Bronchial epithelial cell (primary cell): ENCODE data around the gene EAF1. TPM values are rescaled to one million over a fixed set of nuclear protein-coding genes. Genes with fewer than 3 reads are reported as not detected.

Experiments
- DNase-seq: peaks from one replicate; pipeline ENCODE4 v3.0.0-alpha.2; 2010; ENCODE audit warnings: low read depth
- FAIRE-seq: peaks from 2 replicates; lab custom pipeline; 2011; peaks lifted over from hg19 to GRCh38; lab: Jason Lieb, UNC
- H3K27me3 ChIP-seq: 2 replicates; pipeline ENCODE4 v1.5.1; 2011; ENCODE audit warnings: low read length; ENCODE audit not compliant: control insufficient read depth, insufficient read depth
- H3K36me3 ChIP-seq: 2 replicates; pipeline ENCODE4 v1.5.1; 2011; ENCODE audit warnings: low read length; ENCODE audit not compliant: control insufficient read depth, insufficient read depth
- H3K4me3 ChIP-seq: 2 replicates; pipeline ENCODE4 v1.5.1; 2011; ENCODE audit warnings: mild to moderate bottlenecking, low read depth, low read length, control low read depth
- total RNA-seq: library from RNA; depleted of rRNA; stranded (reverse); fragments of >200 nt; gene quantifications from 2 replicates; pipeline ENCODE4 v1.2.1, GENCODE V29; 2014
- TF ChIP-seq, protein P1 (sequence below): IDR thresholded peaks from 2 replicates; pipeline ENCODE4 v1.5.1; 2011; ENCODE audit warnings: mild to moderate bottlenecking, moderate library complexity, low read length, control low read depth, inconsistent platforms; ENCODE audit not compliant: insufficient read depth, severe bottlenecking

The EAF1 gene
- total RNA-seq, 1 donor from 2014 or later, result 34.0 TPM

DNA sequence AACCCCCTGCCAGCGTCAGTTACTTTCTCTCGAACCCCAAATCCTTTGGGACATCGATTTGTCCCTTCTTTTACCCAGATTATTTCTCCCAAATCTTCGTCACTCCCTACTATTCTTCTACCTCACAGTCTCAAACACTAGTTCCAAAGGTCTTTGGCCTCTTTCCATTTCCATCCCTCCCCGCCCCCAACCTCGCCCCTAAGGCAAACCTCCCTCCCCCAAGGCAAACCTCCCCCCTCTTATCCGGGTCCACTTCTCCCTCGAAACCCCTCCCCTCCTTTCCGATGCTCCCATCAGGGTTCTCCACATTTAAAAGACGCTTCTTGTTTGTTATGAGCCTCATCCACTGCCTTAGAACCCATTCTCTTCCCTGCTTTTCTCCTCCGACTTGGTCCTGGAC, 583 bp downstream of the EAF1 start:
- Histone ChIP-seq H3K27me3 (no peaks in the 10 kb centered on the region), H3K4me3 (peak overlapping the region; percentile 93), H3K36me3 (peaks cover 7% of the 10 kb centered on the region)
- FAIRE-seq (no peak), DNase-seq (no peak)
- TF ChIP-seq, protein P1, sequence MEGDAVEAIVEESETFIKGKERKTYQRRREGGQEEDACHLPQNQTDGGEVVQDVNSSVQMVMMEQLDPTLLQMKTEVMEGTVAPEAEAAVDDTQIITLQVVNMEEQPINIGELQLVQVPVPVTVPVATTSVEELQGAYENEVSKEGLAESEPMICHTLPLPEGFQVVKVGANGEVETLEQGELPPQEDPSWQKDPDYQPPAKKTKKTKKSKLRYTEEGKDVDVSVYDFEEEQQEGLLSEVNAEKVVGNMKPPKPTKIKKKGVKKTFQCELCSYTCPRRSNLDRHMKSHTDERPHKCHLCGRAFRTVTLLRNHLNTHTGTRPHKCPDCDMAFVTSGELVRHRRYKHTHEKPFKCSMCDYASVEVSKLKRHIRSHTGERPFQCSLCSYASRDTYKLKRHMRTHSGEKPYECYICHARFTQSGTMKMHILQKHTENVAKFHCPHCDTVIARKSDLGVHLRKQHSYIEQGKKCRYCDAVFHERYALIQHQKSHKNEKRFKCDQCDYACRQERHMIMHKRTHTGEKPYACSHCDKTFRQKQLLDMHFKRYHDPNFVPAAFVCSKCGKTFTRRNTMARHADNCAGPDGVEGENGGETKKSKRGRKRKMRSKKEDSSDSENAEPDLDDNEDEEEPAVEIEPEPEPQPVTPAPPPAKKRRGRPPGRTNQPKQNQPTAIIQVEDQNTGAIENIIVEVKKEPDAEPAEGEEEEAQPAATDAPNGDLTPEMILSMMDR, result no peak

DNA sequence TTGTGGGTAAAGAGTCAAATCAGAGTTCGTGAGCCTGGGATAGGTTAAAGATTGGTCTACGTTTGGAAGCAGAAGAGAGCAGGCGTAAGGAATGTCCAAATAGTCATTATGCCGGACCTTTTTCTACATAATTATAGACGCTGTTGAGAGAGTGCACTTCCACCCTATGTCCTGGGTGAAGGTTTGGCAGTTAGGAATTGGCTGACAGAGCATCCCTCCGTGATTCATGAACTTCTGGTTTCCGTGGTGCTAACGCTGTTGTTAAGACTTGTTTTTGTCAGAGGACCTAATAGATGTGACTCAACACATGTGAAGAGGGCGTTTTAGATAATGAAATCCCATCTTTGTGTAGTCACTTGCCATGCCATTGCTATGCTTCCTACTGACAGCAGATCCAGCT, 1.1 kb downstream of the EAF1 start:
- Histone ChIP-seq H3K4me3 (peak overlapping the region; percentile 93), H3K27me3 (no peaks in the 10 kb centered on the region), H3K36me3 (peaks cover 7% of the 10 kb centered on the region)
- TF ChIP-seq, protein P1, result no peak
- FAIRE-seq (no peak), DNase-seq (peak; percentile 95)

DNA sequence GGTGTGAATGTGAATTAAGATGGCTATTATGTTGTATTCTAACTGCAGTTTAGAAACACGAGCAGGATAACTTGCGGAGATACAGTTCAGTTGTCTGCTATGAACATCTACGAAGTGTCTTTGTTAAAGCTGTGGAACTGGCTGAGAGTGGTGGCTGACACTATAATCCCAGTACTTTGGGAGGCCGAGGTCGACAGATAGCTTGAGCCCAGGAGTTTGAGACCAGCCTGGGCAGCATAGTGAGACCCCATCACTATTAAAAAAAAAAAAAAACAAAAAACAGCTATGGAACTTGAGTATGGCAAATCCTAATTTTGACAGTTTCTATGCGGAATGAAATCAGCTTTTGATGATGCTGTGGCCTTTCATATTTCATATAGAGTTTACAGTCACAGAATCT, 1.7 kb downstream of the EAF1 start:
- Histone ChIP-seq H3K27me3 (no peaks in the 10 kb centered on the region), H3K36me3 (peaks cover 7% of the 10 kb centered on the region), H3K4me3 (no peak overlapping the region)
- TF ChIP-seq, protein P1, result no peak
- no peak for DNase-seq
- FAIRE-seq, result no peak

DNA sequence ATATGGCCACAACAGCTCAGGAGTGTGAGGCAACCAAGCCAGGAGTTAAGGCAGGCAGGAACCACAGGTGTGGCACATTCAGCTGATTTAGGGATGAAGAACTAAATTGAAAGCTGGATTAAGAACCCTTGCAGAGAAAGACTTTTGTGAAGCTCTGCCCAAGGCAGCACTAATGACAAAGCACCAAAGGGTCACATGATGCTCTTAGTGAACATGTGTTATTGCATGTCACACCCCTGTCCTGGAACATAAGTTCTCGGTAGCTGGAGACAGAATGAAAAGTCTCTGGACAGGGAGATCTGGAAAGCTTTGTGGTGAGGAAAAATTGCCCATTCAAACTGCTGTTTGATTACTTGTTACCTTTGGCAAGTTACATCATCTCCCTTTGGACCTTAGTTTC, 3.2 kb downstream of the EAF1 start:
- no peaks in the 10 kb centered on the region for H3K27me3 ChIP-seq
- TF ChIP-seq, protein P1, result no peak
- no peak overlapping the region for H3K4me3 ChIP-seq
- peaks cover 16% of the 10 kb centered on the region for H3K36me3 ChIP-seq
- DNase-seq (no peak), FAIRE-seq (no peak)

DNA sequence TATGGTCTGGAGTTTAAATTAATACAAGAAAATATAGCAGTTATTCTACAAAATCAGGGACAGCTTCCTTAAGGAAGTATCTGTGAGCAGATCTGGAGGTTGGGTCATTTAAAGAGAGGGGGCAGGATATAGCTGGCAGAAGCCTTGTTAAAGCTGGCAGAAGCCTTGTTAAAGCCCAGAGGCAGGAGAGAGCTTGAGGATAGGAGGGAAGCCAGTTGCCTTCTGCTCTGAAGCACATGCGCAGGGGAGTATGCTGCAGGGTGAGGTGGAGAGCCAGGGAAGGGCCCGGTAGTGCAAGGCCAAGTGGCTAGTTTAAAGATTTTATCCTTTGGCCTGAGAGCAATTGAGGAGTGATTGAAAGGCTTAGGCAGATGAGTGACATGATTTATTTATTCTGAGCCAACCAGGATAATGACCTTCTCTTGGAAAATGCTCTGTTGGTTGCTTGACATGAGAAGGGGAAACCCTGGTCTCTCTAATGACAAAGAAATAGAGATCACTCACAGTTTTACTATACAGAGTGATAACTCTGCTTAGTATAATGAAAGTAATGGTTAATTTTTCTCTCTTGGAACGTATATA, 3.9 kb downstream of the EAF1 start:
- TF ChIP-seq, protein P1, result no peak
- DNase-seq, result no peak
- no peak for FAIRE-seq
- Histone ChIP-seq H3K36me3 (peaks cover 18% of the 10 kb centered on the region), H3K27me3 (no peaks in the 10 kb centered on the region), H3K4me3 (no peak overlapping the region)

DNA sequence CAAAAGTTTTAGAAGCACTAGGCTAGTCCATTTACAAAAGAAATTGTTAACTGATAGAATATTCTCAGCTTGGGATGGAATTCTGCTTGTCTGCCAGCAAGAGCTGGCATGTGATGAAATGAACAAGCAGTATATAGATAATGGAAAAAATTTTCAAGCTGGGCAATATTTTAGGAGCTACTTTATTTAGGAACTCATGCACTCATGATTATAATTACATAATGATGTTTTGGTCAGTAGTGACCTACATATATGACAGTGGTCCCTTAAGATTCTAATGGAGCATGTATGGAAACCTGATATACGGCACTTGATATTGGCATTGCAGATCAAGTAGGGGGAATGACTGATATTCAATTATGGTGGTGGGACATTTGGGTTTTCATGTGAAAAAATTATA, 6.1 kb downstream of the EAF1 start:
- FAIRE-seq (no peak), DNase-seq (no peak)
- Histone ChIP-seq H3K4me3 (no peak overlapping the region), H3K27me3 (no peaks in the 10 kb centered on the region), H3K36me3 (peaks cover 25% of the 10 kb centered on the region)
- TF ChIP-seq, protein P1, result no peak
